ENCODE results near the gene MIEF2.
"Not testable (repeated sequence)": the region's sequence is repeated elsewhere in the genome, so short reads cannot be mapped to it uniquely, and the experiment has no call there.

The MIEF2 gene

DNA sequence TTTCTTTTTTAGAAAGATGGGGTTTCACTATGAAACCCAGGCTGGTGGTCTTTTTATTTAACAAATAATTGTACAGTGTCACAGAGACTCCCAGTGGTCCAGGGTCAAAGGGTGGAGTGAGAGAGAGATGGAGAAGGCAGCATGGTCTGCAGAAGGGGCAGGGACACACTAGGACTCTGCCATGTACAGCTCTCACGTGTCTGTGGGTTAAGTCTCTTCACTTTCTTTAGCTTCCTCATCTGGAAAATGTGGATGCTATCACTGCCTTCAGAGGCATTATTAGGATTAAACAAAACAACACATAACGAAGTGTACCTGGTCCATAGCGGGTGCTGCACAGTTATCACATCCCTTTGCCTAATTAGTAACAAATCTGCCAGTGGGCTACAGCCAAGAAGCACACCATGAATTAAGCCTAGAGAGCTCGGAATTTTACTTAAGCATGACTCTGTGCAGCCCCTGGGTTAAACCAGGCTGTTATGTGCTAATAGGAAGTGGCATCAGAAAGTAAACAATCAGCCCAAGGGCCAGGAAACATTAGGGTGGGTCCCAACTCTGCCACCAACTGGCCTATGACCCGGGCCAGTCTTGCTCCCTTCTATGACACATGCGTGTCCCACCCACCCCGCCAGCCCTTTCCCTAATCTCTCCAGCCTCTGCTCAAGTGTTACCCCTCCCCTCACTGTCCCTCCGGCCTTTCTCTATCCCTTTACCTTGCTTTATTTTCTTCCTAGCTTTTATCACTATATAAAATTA, 40.4 kb downstream of the MIEF2 start:
- DNase-seq: no peak

DNA sequence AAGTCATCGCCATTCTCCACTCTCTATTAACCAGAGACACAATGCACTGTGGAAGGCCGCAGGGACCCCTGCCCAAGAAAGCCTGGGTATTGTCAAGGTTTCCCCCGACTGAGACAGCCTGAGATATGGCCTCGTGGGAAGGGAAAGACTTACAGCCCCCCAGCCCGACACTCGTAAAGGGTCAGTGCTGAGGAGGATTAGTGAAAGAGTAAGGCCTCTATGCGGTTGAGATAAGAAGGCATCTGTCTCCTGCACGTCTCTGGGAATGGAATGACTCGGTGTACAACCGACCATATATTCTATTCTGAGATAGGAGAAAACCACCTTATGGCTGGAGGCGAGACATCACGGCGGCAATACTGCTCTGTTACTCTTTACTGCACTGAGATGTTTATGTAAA, 42.7 kb downstream of the MIEF2 start:
- DNase-seq: not testable (repeated sequence)

DNA sequence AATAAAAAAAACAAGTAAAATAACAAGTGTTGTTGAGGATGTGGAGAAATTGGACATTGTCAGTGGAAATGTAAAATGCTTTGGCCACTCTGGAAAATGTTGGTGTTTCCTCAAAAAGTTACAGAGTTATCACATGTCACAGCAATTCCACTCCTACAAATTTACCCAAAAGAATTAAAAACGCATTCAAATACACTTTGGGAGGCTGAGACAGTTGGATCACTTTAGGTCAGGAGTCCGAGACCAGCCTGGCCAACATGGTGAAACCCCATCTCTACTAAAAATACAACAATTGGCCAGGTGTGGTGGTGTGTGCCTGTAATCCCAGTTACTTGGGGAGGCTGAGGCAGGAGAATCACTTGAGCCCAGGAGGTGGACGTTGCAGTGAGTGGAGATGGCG, 48.7 kb downstream of the MIEF2 start:
- DNase-seq: no peak

DNA sequence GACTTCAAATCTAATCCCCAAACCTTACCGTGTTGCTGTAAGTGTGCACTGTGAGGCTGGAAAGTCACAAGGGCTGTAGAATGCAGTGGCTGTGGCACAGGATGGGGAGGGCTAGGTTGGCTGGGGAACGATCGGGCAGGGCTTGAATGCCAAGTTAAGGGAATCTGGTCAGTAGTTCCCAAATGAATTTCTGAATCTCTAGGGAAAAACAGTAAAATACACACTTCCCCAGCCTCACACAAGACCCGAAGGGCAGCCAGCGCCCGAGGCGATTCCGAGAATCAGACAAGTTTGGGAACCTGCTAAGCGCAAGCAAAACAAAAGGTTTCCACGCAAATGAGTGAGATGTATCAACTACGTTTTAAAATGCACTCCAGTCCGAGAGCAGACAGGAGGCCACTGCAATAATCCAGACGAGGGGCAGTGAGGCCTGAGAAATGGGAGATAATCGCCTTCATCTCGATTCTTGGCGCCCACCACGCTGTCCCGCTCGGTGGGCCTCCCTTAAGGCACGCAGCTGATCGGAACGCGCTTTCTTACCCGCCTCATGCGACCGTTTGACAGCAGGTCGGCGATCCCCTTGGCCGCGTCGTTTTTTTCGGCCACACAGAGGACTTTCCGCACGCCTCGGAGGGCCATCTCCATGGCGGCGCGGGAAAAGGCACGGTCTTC, 53.7 kb downstream of the MIEF2 start:
- DNase-seq: peak; percentile 30

DNA sequence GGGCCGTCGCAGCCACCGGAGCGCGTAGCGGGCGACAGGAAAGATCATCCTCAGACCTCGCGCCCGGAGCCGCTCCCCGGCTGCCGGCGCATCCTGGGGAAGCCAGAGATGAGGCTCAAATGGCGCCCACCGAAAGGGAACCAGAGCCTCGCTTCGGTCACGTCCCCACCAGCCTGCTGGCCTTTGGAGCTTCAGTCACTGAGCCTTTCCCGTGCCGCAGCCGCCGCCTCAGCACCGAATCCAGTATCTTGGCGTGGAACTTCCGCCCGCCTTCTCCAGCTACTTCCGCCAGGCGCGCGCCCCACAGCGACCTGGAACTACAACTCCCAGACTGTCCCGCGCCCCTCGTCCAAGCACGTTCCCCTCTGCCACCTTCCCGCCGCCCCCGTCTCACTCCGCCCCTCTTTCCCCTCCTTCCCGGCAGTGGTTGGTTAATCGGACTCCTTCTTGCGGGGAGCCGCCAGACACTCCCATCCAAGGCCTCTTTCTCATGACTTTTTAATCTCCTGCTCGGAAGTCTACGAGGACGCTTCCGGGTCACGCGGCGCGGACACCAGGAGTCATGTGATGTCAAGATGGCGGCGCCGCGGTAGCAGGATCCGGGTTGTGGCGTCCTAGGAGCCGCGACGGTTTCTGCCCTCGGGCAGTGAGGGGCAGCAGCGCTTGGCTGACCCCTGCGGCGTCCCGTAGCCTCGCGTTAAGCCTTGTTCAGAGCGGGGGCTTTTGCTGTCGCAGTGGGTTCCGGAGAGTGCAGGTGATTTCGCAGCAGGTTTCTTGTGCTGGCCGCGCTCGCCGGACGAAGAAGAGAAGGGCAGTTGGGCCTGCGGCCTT, 54.5 kb downstream of the MIEF2 start, which contains the start of the genes SMCR8 and TOP3A:
Gene SMCR8, plus strand, starts transcription at position 563 of the 831 bp plus-strand sequence. CDS start 497 bp downstream, outside the sequence.
Gene TOP3A, minus strand, starts transcription at position 264 of the 831 bp plus-strand sequence. Its CDS starts 216 bp downstream, at position 48.
- peak; percentile 99 for DNase-seq

DNA sequence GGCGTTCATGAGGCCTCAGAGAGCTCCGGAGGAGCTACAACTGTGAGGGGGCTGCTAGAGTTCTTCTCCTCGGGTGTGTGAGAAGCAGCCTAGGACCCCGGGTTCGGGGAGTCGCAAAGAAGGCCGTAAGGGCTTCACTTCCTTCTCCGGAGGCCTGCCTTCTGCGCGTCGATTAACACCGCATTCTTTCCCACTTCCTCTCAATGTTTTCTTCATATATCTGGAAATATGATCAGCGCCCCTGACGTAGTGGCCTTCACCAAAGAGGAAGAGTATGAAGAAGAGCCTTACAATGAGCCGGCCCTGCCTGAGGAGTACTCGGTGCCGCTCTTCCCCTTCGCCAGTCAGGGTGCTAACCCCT, 55.1 kb downstream of the MIEF2 start:
- peak; percentile 84 for DNase-seq

DNA sequence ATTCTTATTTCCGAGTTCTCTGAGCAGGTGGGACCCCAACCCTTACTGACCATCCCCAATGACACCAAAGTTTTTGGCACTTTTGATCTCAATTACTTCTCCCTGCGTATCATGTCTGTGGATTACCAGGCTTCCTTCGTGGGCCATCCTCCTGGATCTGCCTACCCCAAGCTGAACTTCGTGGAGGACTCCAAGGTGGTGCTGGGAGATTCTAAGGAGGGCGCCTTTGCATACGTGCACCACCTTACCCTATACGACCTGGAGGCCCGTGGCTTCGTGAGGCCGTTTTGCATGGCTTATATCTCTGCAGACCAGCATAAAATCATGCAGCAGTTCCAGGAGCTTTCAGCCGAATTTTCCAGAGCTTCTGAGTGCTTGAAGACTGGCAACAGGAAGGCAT, 55.5 kb downstream of the MIEF2 start:
- no peak for DNase-seq
